ENCODE results near the gene HAPSTR1. TPM values are rescaled to one million over a fixed set of nuclear protein-coding genes. Genes with fewer than 3 reads are reported as not detected.

Gene HAPSTR1
- total and polyA plus RNA-seq, 2 of the 13 experiments (the other 11 are each of a cell fraction or from before 2014, with no cell fraction given), result 25.2 to 83.2 TPM

- TF ChIP-seq KIAA2018 (CRISPR knock-in tag; IDR thresholded peaks at IDR 0.05; ENCODE audit: borderline replicate concordance), result no peak
- no peak for TF ChIP-seq ADNP (CRISPR knock-in tag; IDR thresholded peaks at IDR 0.05)
- TF ChIP-seq MZF1 (CRISPR knock-in tag; IDR thresholded peaks at IDR 0.05; ENCODE audit: borderline replicate concordance), result no peak
- 0 out of 2 replicates have a peak, but pooled peaks have one; percentile 31 for TF ChIP-seq HES4 (CRISPR knock-in tag; IDR thresholded peaks at IDR 0.05; ENCODE audit: borderline replicate concordance)
- no peak for TF ChIP-seq ZFP90 (CRISPR knock-in tag; IDR thresholded peaks at IDR 0.05; ENCODE audit: borderline replicate concordance)
- TF ChIP-seq PREB (CRISPR knock-in tag; IDR thresholded peaks at IDR 0.05), result no peak
- TF ChIP-seq DNMT3B (CRISPR knock-in tag; conservative IDR thresholded peaks at IDR 0.05), result no peak
- TF ChIP-seq ZNF782 (CRISPR knock-in tag; IDR thresholded peaks at IDR 0.05; ENCODE audit: borderline replicate concordance), result no peak
- TF ChIP-seq HNRNPK (IDR thresholded peaks at IDR 0.05; ENCODE audit: low read depth, low read length, poor library complexity, severe bottlenecking), result no peak
- TF ChIP-seq SIN3B (IDR thresholded peaks at IDR 0.05; ENCODE audit: low read length), result no peak
- no peak for TF ChIP-seq MAZ (IDR thresholded peaks at IDR 0.05; ENCODE audit: borderline replicate concordance, low read depth, low read length)
- no peak for TF ChIP-seq MAZ (CRISPR knock-in tag; IDR thresholded peaks at IDR 0.05; ENCODE audit: low read depth)
- no peak for TF ChIP-seq SRY (CRISPR knock-in tag; IDR thresholded peaks at IDR 0.05)
- no peak for TF ChIP-seq RARA (CRISPR knock-in tag; IDR thresholded peaks at IDR 0.05)
- no peak for TF ChIP-seq MAFF (IDR thresholded peaks at IDR 0.05; ENCODE audit: low read depth, low read length)
- no peak for TF ChIP-seq ZNF747 (CRISPR knock-in tag; IDR thresholded peaks at IDR 0.05; ENCODE audit: borderline replicate concordance)
- TF ChIP-seq SMARCC2 (IDR thresholded peaks at IDR 0.05), result no peak
- TF ChIP-seq TFAP4 (IDR thresholded peaks at IDR 0.05; ENCODE audit: borderline replicate concordance, low read depth), result no peak
- TF ChIP-seq RBM22 (optimal IDR thresholded peaks at IDR 0.05; ENCODE audit: low read length), result peak; percentile 3
- TF ChIP-seq ZSCAN30 (CRISPR knock-in tag; IDR thresholded peaks at IDR 0.05), result 0 out of 2 replicates have a peak, but pooled peaks have one; percentile 51
Measured at GRCh38 chr16:9125658-9126505, 34.4 kb downstream of the HAPSTR1 start (continued).
